Fibroblast of pulmonary artery (primary cell): Measurements from ENCODE around the gene FBXL17.

Experiments used
- DNase-seq: peaks from one replicate; pipeline ENCODE4 v3.0.0-alpha.2; 2010; ENCODE audit warnings: low read depth
- H3K4me3 ChIP-seq: replicated peaks from 2 replicates; pipeline ENCODE4 v1.5.1; 2011; ENCODE audit warnings: low read depth, mild to moderate bottlenecking, control low read depth, low read length, moderate library complexity
- TF ChIP-seq, protein P1 (sequence below): IDR thresholded peaks from 2 replicates; pipeline ENCODE4 v1.5.1; 2011; ENCODE audit warnings: mild to moderate bottlenecking, control low read depth, low read length, inconsistent platforms; ENCODE audit errors: missing control alignments

Gene FBXL17

GRCh38 chr5:108361239-108361638 lies 20.7 kb downstream of the FBXL17 start:
- no peak overlapping the region for H3K4me3 ChIP-seq
- DNase-seq, result no peak
- TF ChIP-seq, protein P1, sequence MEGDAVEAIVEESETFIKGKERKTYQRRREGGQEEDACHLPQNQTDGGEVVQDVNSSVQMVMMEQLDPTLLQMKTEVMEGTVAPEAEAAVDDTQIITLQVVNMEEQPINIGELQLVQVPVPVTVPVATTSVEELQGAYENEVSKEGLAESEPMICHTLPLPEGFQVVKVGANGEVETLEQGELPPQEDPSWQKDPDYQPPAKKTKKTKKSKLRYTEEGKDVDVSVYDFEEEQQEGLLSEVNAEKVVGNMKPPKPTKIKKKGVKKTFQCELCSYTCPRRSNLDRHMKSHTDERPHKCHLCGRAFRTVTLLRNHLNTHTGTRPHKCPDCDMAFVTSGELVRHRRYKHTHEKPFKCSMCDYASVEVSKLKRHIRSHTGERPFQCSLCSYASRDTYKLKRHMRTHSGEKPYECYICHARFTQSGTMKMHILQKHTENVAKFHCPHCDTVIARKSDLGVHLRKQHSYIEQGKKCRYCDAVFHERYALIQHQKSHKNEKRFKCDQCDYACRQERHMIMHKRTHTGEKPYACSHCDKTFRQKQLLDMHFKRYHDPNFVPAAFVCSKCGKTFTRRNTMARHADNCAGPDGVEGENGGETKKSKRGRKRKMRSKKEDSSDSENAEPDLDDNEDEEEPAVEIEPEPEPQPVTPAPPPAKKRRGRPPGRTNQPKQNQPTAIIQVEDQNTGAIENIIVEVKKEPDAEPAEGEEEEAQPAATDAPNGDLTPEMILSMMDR, result no peak

GRCh38 chr5:108360280-108360679 lies 21.6 kb downstream of the FBXL17 start:
- no peak overlapping the region for H3K4me3 ChIP-seq
- TF ChIP-seq, protein P1, result no peak
- DNase-seq, result no peak

GRCh38 chr5:108356286-108356685 lies 25.6 kb downstream of the FBXL17 start:
- TF ChIP-seq, protein P1, result no peak
- no peak overlapping the region for H3K4me3 ChIP-seq
- DNase-seq, result no peak

DNA sequence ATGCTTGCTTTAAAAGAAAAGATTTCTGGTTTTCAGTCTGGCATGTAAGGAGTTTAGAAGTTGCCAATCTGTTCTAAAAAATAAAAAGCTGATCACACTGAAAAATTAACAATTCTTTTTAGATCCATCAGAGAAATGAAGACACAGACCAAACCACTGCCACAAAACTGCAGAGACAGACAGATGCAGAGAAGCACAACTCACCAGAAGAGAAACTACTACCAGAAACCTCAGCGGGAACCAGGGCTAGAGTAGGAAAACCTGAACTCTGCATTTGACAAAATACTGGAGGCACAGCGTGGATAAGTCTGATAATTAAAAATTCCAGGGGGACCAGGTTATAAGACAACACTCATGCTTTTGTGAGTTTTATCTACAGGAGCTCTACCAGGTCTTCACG lies 28.8 kb downstream of the FBXL17 start:
- DNase-seq, result no peak
- no peak overlapping the region for H3K4me3 ChIP-seq
- TF ChIP-seq, protein P1, result no peak

- TF ChIP-seq, protein P1, result peak; percentile 30
- no peak overlapping the region for H3K4me3 ChIP-seq
- peak; percentile 76 for DNase-seq
Measured at GRCh38 chr5:108345541-108346171, 36.2 kb downstream of the FBXL17 start.

DNA sequence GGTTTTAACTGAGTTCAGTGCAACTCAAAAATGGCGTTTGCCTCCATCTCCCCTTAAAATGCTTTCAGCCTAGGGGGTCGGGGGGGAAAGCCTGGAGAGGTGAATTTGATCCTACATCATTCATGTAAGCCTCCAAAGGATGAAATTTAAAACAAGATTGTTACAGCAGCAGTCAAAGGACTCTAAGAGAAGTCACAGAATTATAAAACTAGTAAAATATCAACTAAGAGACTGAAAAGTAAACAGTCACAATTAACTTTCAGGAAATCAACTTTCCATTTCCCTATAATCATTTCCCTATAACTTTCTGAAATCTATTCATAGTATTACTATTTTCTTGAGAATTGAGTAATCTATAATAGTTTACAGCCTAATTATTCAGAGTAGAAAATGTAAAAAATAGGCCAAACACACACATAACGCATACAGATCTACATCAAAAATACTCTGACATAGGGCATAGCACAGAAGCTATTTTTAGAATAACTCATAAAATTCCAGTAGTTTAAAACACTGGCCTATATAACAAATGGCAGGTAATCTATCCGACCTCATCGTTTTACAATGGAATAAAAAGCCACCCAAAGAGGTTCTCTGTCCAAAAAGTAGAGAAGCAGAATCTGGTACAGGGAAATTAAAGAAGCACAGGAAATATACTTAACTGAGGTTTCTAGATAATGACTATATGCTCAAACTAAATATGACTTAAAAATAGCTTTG lies 37.6 kb downstream of the FBXL17 start:
- H3K4me3 ChIP-seq, result no peak overlapping the region
- TF ChIP-seq, protein P1, result no peak
- DNase-seq, result no peak
